ENCODE data around the gene PCBP3. TPM values are rescaled to one million over a fixed set of nuclear protein-coding genes. Genes with fewer than 3 reads are reported as not detected.
"Not testable (repeated sequence)": the region's sequence is repeated elsewhere in the genome, so short reads cannot be mapped to it uniquely, and the experiment has no call there.

Gene PCBP3
- total RNA-seq, 1 experiment from 2014 or later: 3.7 TPM

GRCh38 chr21:45804809-45805313, 161.3 kb downstream of the PCBP3 start:
- intact Hi-C loops (cut with micrococcal nuclease): no loop called here
- peaks cover 6% of the 10 kb centered on the region for H3K36me3 Mint-ChIP-seq (ENCODE audit: insufficient read depth, unreplicated experiment)
- no peaks in the 10 kb centered on the region for H3K9me3 Mint-ChIP-seq (ENCODE audit: unreplicated experiment)
- no peak for DNase-seq (ENCODE audit: unreplicated experiment)
- no TSS peak for BruUV-seq (replicated peaks)
- no peaks in the 10 kb centered on the region for H3K27me3 Mint-ChIP-seq (ENCODE audit: insufficient read depth, unreplicated experiment)
- TF ChIP-seq, protein P1, sequence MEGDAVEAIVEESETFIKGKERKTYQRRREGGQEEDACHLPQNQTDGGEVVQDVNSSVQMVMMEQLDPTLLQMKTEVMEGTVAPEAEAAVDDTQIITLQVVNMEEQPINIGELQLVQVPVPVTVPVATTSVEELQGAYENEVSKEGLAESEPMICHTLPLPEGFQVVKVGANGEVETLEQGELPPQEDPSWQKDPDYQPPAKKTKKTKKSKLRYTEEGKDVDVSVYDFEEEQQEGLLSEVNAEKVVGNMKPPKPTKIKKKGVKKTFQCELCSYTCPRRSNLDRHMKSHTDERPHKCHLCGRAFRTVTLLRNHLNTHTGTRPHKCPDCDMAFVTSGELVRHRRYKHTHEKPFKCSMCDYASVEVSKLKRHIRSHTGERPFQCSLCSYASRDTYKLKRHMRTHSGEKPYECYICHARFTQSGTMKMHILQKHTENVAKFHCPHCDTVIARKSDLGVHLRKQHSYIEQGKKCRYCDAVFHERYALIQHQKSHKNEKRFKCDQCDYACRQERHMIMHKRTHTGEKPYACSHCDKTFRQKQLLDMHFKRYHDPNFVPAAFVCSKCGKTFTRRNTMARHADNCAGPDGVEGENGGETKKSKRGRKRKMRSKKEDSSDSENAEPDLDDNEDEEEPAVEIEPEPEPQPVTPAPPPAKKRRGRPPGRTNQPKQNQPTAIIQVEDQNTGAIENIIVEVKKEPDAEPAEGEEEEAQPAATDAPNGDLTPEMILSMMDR (IDR thresholded peaks at IDR 0.05; ENCODE audit: unreplicated experiment): no peak
- H3K27ac Mint-ChIP-seq (ENCODE audit: low read depth, unreplicated experiment): no peak overlapping the region
- H3K4me3 Mint-ChIP-seq (ENCODE audit: unreplicated experiment): no peak overlapping the region
- CTCF ChIA-PET: no interaction called here
- no peaks in the 10 kb centered on the region for H3K4me1 Mint-ChIP-seq (ENCODE audit: insufficient read depth, unreplicated experiment)
- POLR2A ChIA-PET: interaction anchor here (0.8 kb wide), 1 partner anchor 103 kb away, joined by 3 read pairs; no protein-coding TSS in a partner anchor

DNA sequence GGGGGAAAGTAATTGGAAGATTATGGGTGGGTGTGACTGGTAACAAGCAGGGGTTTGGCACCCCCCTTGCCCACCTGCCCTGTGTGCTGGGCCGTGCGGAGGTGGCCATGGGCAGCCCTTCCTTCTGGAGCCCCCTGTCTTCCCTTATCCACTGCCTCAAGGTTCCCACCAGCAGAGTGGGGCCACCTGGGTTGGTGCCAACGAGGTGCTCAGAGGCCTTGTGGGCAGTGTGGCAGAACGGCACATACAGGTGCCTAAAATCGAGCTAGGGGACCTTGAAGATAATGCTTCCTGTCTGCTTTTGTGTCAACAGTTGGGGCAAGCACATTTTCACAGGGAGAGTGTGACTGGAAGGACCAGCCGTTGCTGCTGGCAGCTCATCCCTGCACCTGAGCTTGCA, 161.8 kb downstream of the PCBP3 start:
- peaks cover 6% of the 10 kb centered on the region for H3K36me3 Mint-ChIP-seq (ENCODE audit: insufficient read depth, unreplicated experiment)
- H3K4me3 Mint-ChIP-seq (ENCODE audit: unreplicated experiment): no peak overlapping the region
- H3K27ac Mint-ChIP-seq (ENCODE audit: low read depth, unreplicated experiment): no peak overlapping the region
- intact Hi-C loops (cut with micrococcal nuclease): no loop called here
- no TSS peak for BruUV-seq (replicated peaks)
- TF ChIP-seq, protein P1 (IDR thresholded peaks at IDR 0.05; ENCODE audit: unreplicated experiment): no peak
- no peak for DNase-seq (ENCODE audit: unreplicated experiment)
- POLR2A ChIA-PET: interaction anchor here (0.8 kb wide), 1 partner anchor 104 kb away, joined by 3 read pairs; no protein-coding TSS in a partner anchor
- H3K9me3 Mint-ChIP-seq (ENCODE audit: unreplicated experiment): no peaks in the 10 kb centered on the region
- no peaks in the 10 kb centered on the region for H3K27me3 Mint-ChIP-seq (ENCODE audit: insufficient read depth, unreplicated experiment)
- CTCF ChIA-PET: no interaction called here
- H3K4me1 Mint-ChIP-seq (ENCODE audit: insufficient read depth, unreplicated experiment): no peaks in the 10 kb centered on the region

DNA sequence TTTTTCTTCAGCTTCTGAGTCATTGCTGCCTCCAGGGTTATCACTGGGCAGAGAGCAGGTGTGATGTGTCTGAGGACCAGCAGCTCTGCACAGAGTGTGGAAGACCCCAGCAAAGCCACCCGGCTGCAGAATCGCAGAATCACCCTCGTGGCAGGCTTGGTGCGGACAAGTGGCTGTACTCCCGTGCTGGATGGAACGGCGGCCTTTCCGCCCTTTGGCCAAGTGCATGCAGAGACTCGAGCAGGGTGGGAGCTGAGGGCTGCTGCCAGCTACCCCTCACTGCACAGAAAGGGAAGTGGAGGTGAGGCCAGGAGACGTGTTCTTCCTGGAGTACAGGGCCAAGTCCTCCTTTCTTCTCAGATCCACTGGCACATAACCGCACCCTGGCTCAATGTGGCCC, 162.5 kb downstream of the PCBP3 start:
- POLR2A ChIA-PET: no interaction called here
- H3K4me3 Mint-ChIP-seq (ENCODE audit: unreplicated experiment): no peak overlapping the region
- no peak overlapping the region for H3K27ac Mint-ChIP-seq (ENCODE audit: low read depth, unreplicated experiment)
- TF ChIP-seq, protein P1 (IDR thresholded peaks at IDR 0.05; ENCODE audit: unreplicated experiment): no peak
- intact Hi-C loops (cut with micrococcal nuclease): no loop called here
- DNase-seq (ENCODE audit: unreplicated experiment): no peak
- H3K36me3 Mint-ChIP-seq (ENCODE audit: insufficient read depth, unreplicated experiment): peaks cover under 1% of the 10 kb centered on the region
- CTCF ChIA-PET: interaction anchor here (0.6 kb wide), 1 partner anchor 262 kb away, joined by 3 read pairs; no protein-coding TSS in a partner anchor
- H3K27me3 Mint-ChIP-seq (ENCODE audit: insufficient read depth, unreplicated experiment): no peaks in the 10 kb centered on the region
- BruUV-seq (replicated peaks): no TSS peak
- H3K9me3 Mint-ChIP-seq (ENCODE audit: unreplicated experiment): no peaks in the 10 kb centered on the region
- no peaks in the 10 kb centered on the region for H3K4me1 Mint-ChIP-seq (ENCODE audit: insufficient read depth, unreplicated experiment)

- CTCF ChIA-PET; H3K27ac Mint-ChIP-seq (ENCODE audit: low read depth, unreplicated experiment); BruUV-seq (replicated peaks); H3K36me3 Mint-ChIP-seq (ENCODE audit: insufficient read depth, unreplicated experiment); POLR2A ChIA-PET; H3K4me1 Mint-ChIP-seq (ENCODE audit: insufficient read depth, unreplicated experiment); DNase-seq (ENCODE audit: unreplicated experiment); intact Hi-C loops (cut with micrococcal nuclease); H3K4me3 Mint-ChIP-seq (ENCODE audit: unreplicated experiment); H3K9me3 Mint-ChIP-seq (ENCODE audit: unreplicated experiment): not testable (repeated sequence)
- H3K27me3 Mint-ChIP-seq (ENCODE audit: insufficient read depth, unreplicated experiment): peaks cover 14% of the 10 kb centered on the region
Measured at GRCh38 chr21:45808663-45809062, 165.1 kb downstream of the PCBP3 start.

- CTCF ChIA-PET: no interaction called here
- H3K27me3 Mint-ChIP-seq (ENCODE audit: insufficient read depth, unreplicated experiment): peaks cover 14% of the 10 kb centered on the region
- TF ChIP-seq, protein P1 (IDR thresholded peaks at IDR 0.05; ENCODE audit: unreplicated experiment): no peak
Measured at GRCh38 chr21:45809421-45809820, 165.9 kb downstream of the PCBP3 start.

More at GRCh38 chr21:45809421-45809820, 165.9 kb downstream of the PCBP3 start:
- no peaks in the 10 kb centered on the region for H3K4me1 Mint-ChIP-seq (ENCODE audit: insufficient read depth, unreplicated experiment)
- no peaks in the 10 kb centered on the region for H3K9me3 Mint-ChIP-seq (ENCODE audit: unreplicated experiment)
- intact Hi-C loops (cut with micrococcal nuclease): no loop called here
- no peaks in the 10 kb centered on the region for H3K36me3 Mint-ChIP-seq (ENCODE audit: insufficient read depth, unreplicated experiment)
- no peak overlapping the region for H3K4me3 Mint-ChIP-seq (ENCODE audit: unreplicated experiment)
- H3K27ac Mint-ChIP-seq (ENCODE audit: low read depth, unreplicated experiment): no peak overlapping the region
- BruUV-seq (replicated peaks): no TSS peak
- DNase-seq (ENCODE audit: unreplicated experiment): no peak
- POLR2A ChIA-PET: no interaction called here
